Psoas muscle (tissue), 8 donors: ENCODE measurements around the gene BNC1. TPM values are rescaled to one million over a fixed set of nuclear protein-coding genes. Genes with fewer than 3 reads are reported as not detected.

Experiments
- ATAC-seq, 4 donors: fragments of 200-7000 bp; cut with Tn5 transposase; one replicate each; pipeline ENCODE4 v1.9.1; 2020; ENCODE audit warnings: moderate library complexity in 3 of 4, mild to moderate bottlenecking in 2 of 4
- DNase-seq, 2 donors: peaks; one replicate each; pipeline ENCODE4 v3.0.0-alpha.2; 2020
- H3K27ac ChIP-seq: fragments of 200-600 bp; one replicate; pipeline ENCODE4 v1.8.0; 2022
- H3K27me3 ChIP-seq, 3 donors: fragments of 200-600 bp in 1 of 3; one replicate each; pipeline versions ENCODE4 v1.6.1 to v1.8.0; 2013 to 2022; ENCODE audit warnings: low read length in 2 of 3, mild to moderate bottlenecking in 2 of 3, moderate library complexity in 1 of 3; ENCODE audit not compliant: insufficient read depth in 3 of 3
- H3K36me3 ChIP-seq, 2 donors: fragments of 200-600 bp in 1 of 2; one replicate each; pipeline versions ENCODE4 v1.6.1 to v1.8.0; 2013 to 2022; ENCODE audit warnings: low read depth in 1 of 2, mild to moderate bottlenecking in 1 of 2, moderate library complexity in 1 of 2; ENCODE audit not compliant: insufficient read depth in 1 of 2
- H3K4me1 ChIP-seq: fragments of 200-600 bp; one replicate; pipeline ENCODE4 v1.8.0; 2022
- H3K4me3 ChIP-seq: fragments of 200-600 bp; one replicate; pipeline ENCODE4 v1.8.0; 2022; ENCODE audit warnings: mild to moderate bottlenecking
- H3K9me3 ChIP-seq: fragments of 200-600 bp; one replicate; pipeline ENCODE4 v1.8.0; 2022
- WGBS, 3 donors: extraction: QIAGEN DNeasy Blood & Tissue Kit; methylation state at CpG; one replicate each; pipeline versions ENCODE4 v1.1.6 to v1.1.7; 2013; 5-methylcytosine and 5-hydroxymethylcytosine counted together
- intact Hi-C, 2 donors: fragments of 100-400 bp; cut with DNase I; formaldehyde crosslinking; loops; one replicate each; pipeline versions ENCODE4 v1.11.0 to v1.14.2; 2022
- polyA plus RNA-seq, 3 donors: library from polyadenylated mRNA; stranded (reverse); fragments of 200-250 nt; gene quantifications; one replicate each; pipeline ENCODE4 v1.2.3, GENCODE V29; 2013
- total RNA-seq, 4 donors: library from RNA; stranded (reverse); fragmentation: NEBNext Ultra II Directional in 2 of 4; extraction: Animal tissue kit (Norgen Biotek cat#: 25700) in 2 of 4; gene quantifications; one replicate each; pipeline versions ENCODE4 v1.2.1 to v1.2.4, GENCODE V29; 2021 to 2023
- TF ChIP-seq, protein P1 (sequence below): fragments of 200-600 bp; IDR thresholded peaks from one replicate; pipeline ENCODE4 v1.8.0; 2022; ENCODE audit warnings: antibody characterized with exemption
- donor health status: healthy with polysubstance abuse.
- donor health status: DM: no; HTN: no; CAD: no; lungs with moderate emphysema.
- donor health status: Bipolar disorder and iron deficiency.
- donor health status: healthy.
- donor health status: DM: yes; HTN: yes; CAD: no.
- donor health status: DM: no; HTN: no; CAD: no.
- donor health status: DM: no; HTN: no; CAD: no.
- donor health status: DM: yes; HTN: yes; CAD: no.

The BNC1 gene
- total and polyA plus RNA-seq, 7 donors = 0.04 to 0.26 (median 0.10) TPM

DNA sequence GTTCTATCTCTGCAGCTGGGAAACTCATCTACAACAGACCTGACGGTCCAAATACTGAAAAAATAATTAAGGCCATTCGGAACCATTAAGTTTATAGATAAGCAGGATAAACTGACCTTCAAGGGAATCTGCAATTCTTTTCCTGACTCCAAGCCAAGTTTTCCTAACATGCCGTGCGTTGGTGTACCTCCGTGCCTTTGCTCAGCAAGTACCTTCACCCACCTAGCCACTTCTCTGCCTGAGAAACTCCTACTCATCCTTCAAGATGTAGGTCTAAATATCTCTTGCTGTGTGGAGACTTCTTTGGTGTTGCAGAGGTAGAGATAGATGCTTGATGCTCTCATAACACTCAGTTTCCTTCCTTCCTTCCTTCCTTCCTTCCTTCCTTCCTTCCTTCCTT, 24.2 kb upstream of the BNC1 start:
- H3K27me3 ChIP-seq = peaks cover 0 to 5% (median 1%) of the 10 kb centered on the region in 3 donors
- no peak overlapping the region for H3K27ac ChIP-seq
- TF ChIP-seq, protein P1, sequence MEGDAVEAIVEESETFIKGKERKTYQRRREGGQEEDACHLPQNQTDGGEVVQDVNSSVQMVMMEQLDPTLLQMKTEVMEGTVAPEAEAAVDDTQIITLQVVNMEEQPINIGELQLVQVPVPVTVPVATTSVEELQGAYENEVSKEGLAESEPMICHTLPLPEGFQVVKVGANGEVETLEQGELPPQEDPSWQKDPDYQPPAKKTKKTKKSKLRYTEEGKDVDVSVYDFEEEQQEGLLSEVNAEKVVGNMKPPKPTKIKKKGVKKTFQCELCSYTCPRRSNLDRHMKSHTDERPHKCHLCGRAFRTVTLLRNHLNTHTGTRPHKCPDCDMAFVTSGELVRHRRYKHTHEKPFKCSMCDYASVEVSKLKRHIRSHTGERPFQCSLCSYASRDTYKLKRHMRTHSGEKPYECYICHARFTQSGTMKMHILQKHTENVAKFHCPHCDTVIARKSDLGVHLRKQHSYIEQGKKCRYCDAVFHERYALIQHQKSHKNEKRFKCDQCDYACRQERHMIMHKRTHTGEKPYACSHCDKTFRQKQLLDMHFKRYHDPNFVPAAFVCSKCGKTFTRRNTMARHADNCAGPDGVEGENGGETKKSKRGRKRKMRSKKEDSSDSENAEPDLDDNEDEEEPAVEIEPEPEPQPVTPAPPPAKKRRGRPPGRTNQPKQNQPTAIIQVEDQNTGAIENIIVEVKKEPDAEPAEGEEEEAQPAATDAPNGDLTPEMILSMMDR = no peak
- no peaks in the 10 kb centered on the region for H3K4me1 ChIP-seq
- ATAC-seq = no peak
- no peak overlapping the region for H3K4me3 ChIP-seq
- H3K9me3 ChIP-seq = no peaks in the 10 kb centered on the region
- intact Hi-C loops = no loop called here
- no peak for DNase-seq
- H3K36me3 ChIP-seq = no peaks in the 10 kb centered on the region
- 73 to 75% (median 73%) methylated on average over 5 of the region's 5 CpGs for WGBS, 3 donors

DNA sequence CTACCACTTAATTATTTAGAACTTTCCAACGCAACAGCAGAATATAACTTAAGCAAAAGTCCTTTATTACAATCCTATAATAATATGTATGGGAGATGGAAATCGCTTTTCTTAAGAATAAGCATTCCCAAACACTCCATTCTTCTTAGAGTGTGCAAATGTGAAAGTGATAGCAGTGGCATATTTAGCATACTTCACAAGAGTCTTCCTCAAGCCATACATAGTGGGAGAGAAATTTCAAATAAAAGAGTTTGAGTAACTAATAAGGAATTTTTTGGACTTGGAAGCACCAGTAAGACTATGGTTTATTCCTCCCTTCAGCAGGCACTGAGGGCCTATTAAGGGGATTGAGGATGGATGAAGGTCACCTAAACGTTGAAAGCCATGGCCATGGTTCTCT, 22.1 kb upstream of the BNC1 start:
- no peaks in the 10 kb centered on the region for H3K9me3 ChIP-seq
- TF ChIP-seq, protein P1 = no peak
- no peak overlapping the region for H3K4me3 ChIP-seq
- 73 to 85% (median 82%) methylated on average over 3 of the region's 3 CpGs for WGBS, 3 donors
- H3K36me3 ChIP-seq = no peaks in the 10 kb centered on the region
- ATAC-seq = no peak
- H3K4me1 ChIP-seq = no peaks in the 10 kb centered on the region
- H3K27ac ChIP-seq = no peak overlapping the region
- intact Hi-C loops = no loop called here
- DNase-seq = no peak
- H3K27me3 ChIP-seq = peaks cover 0 to 5% (median 1%) of the 10 kb centered on the region in 3 donors

DNA sequence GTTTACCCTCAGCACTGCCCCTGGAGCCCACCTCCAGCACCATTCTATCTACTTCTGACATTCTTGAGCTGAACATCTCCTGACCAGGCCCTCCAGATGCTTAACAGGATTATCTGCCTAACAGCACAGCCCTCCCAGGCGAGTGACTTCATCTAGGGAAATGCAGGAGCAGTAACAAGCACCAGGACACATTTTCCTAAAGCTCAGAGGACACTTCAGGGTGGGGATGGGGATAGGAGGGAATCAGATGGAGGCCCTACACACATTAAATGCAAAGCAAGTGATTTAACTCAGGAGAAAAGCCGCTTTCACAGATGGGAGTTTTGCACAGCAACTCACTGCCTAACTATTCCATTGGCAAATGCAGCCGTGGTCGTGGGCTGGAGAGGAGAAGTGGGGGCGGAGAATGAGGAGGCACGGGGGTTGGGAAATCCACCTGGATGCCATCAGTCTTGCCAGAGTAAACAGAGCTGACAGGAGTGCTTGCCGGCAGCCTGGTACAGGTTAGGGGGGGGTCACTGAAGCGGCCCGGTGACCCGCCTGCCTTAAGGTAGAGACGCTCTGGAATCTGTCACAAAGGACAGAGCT, 21.3 kb upstream of the BNC1 start:
- no peak for DNase-seq
- TF ChIP-seq, protein P1 = no peak
- no peak overlapping the region for H3K4me3 ChIP-seq
- no peaks in the 10 kb centered on the region for H3K9me3 ChIP-seq
- intact Hi-C loops = no loop called here
- H3K4me1 ChIP-seq = no peaks in the 10 kb centered on the region
- ATAC-seq = no peak
- 37 to 41% (median 37%) methylated on average over 11 of the region's 11 CpGs for WGBS, 3 donors
- no peak overlapping the region for H3K27ac ChIP-seq
- peaks cover 0 to 8% (median 1%) of the 10 kb centered on the region in 3 donors for H3K27me3 ChIP-seq
- H3K36me3 ChIP-seq = no peaks in the 10 kb centered on the region

DNA sequence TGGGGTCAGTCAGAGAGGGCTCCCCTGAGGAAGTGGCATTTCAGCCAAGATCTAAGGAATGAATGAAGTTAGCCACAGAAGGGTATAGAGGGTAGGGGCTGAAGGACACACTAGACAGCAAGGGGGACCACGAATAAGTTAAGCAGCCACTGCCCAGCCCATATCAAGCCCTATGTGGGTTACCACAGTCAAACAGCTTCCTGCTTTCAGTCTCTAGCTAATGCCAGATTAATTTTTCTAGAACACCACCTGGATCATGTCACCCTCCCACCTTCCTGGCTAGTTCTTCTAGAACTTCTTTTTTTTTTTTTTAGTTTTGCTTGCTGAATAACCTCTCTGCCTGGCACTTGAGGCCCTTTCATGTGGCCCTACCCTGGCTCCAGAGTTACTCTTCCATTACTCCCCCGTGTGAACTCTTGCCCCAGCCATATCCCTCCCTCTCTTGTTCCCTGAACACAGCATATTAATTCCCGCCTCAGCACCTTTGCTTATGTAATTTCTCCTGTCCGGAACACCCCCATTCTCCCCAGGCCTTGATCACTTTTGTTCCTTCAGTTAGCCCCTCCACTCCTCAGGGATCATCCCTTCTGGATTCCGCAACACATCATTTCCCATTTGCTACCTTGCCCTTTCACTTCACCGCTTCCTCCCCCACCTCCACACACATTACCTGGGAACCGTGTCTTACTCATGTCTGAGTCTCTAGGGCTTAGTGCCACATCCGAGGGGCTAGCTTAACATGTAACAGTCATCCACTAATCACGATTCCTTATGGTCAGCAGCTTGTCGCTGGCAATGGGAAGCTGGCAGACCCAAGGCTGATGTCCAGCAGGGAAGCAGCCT, 20.6 kb upstream of the BNC1 start:
- peaks cover 0 to 8% (median 1%) of the 10 kb centered on the region in 3 donors for H3K27me3 ChIP-seq
- no peak overlapping the region for H3K4me3 ChIP-seq
- H3K27ac ChIP-seq = no peak overlapping the region
- H3K4me1 ChIP-seq = no peaks in the 10 kb centered on the region
- intact Hi-C loops = no loop called here
- no peaks in the 10 kb centered on the region for H3K9me3 ChIP-seq
- no peak for ATAC-seq
- WGBS, 3 donors = 63 to 69% (median 65%) methylated on average over 10 of the region's 10 CpGs
- H3K36me3 ChIP-seq = no peaks in the 10 kb centered on the region
- no peak for DNase-seq
- TF ChIP-seq, protein P1 = no peak
